IPS DF 4.7 (cell line): ENCODE measurements around the gene ABRAXAS1.

ENCODE experiments used
- DNase-seq: peaks from one replicate; pipeline ENCODE4 v3.0.0-alpha.2; 2013; ENCODE audit warnings: low spot score; ENCODE audit errors: extremely low read depth

The ABRAXAS1 gene

GRCh38 chr4:83454686-83455085 is 30.2 kb downstream of the ABRAXAS1 start:
- DNase-seq: no peak

- DNase-seq: no peak
Measured at GRCh38 chr4:83449009-83449408, 35.9 kb downstream of the ABRAXAS1 start.

GRCh38 chr4:83440899-83441298 is 44.0 kb downstream of the ABRAXAS1 start:
- no peak for DNase-seq

- no peak for DNase-seq
Measured at GRCh38 chr4:83440148-83440814, 44.6 kb downstream of the ABRAXAS1 start.

GRCh38 chr4:83438719-83439118 is 46.2 kb downstream of the ABRAXAS1 start:
- no peak for DNase-seq

- no peak for DNase-seq
Measured at GRCh38 chr4:83436680-83437079, 48.2 kb downstream of the ABRAXAS1 start.

- DNase-seq: no peak
Measured at GRCh38 chr4:83431200-83431599, 53.7 kb downstream of the ABRAXAS1 start.

- DNase-seq: no peak
Measured at GRCh38 chr4:83418211-83418610, 66.7 kb downstream of the ABRAXAS1 start.

- no peak for DNase-seq
Measured at GRCh38 chr4:83417566-83417965, 67.3 kb downstream of the ABRAXAS1 start.

- DNase-seq: no peak
Measured at GRCh38 chr4:83413676-83414075, 71.2 kb downstream of the ABRAXAS1 start.
